ENCODE measurements around the gene MIS18BP1.

MIS18BP1 gene

DNA sequence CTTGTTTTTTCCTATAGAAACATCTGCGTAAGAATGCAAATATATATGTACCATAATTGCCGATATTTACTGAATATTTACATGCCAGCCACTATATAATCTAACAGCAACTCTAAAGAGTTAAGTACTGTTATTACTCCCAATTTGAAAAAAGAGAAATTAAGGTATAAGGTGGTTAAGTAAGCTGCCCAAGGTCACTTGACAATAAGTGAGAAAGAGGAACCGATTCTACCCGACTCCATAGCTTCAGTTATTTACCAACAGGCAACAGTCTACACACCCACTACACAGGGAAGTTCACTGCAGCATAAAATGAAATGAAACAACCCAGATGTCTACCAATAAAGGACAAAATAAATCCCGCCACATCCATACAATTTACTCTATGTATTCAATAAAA lies 1.1 kb downstream of the MIS18BP1 start:
- peak overlapping the region; percentile 95 for H3K27ac ChIP-seq (replicated peaks)
- no peaks in the 10 kb centered on the region for H3K27me3 ChIP-seq (ENCODE audit: insufficient read depth, poor library complexity, severe bottlenecking)
- DNase-seq (ENCODE audit: low read depth in 1 of 2, low spot score in 1 of 2) = peak; percentile 77 to 78
- TF ChIP-seq POLR2AphosphoS5 (IDR thresholded peaks at IDR 0.05; ENCODE audit: low read depth) (no peak), SPI1 (IDR thresholded peaks at IDR 0.05; ENCODE audit: borderline replicate concordance, low read depth) (peak; percentile 85), REST (IDR thresholded peaks at IDR 0.05; ENCODE audit: insufficient replicate concordance, low read depth) (no peak), GABPA (IDR thresholded peaks at IDR 0.05; ENCODE audit: low read depth) (no peak)
- TF ChIP-seq, protein P1, sequence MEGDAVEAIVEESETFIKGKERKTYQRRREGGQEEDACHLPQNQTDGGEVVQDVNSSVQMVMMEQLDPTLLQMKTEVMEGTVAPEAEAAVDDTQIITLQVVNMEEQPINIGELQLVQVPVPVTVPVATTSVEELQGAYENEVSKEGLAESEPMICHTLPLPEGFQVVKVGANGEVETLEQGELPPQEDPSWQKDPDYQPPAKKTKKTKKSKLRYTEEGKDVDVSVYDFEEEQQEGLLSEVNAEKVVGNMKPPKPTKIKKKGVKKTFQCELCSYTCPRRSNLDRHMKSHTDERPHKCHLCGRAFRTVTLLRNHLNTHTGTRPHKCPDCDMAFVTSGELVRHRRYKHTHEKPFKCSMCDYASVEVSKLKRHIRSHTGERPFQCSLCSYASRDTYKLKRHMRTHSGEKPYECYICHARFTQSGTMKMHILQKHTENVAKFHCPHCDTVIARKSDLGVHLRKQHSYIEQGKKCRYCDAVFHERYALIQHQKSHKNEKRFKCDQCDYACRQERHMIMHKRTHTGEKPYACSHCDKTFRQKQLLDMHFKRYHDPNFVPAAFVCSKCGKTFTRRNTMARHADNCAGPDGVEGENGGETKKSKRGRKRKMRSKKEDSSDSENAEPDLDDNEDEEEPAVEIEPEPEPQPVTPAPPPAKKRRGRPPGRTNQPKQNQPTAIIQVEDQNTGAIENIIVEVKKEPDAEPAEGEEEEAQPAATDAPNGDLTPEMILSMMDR (IDR thresholded peaks at IDR 0.05; ENCODE audit: insufficient read depth, low read length) = no peak
- peak overlapping the region; percentile 68 for H3K4me3 ChIP-seq (replicated peaks; ENCODE audit: insufficient read depth, low read length)

DNA sequence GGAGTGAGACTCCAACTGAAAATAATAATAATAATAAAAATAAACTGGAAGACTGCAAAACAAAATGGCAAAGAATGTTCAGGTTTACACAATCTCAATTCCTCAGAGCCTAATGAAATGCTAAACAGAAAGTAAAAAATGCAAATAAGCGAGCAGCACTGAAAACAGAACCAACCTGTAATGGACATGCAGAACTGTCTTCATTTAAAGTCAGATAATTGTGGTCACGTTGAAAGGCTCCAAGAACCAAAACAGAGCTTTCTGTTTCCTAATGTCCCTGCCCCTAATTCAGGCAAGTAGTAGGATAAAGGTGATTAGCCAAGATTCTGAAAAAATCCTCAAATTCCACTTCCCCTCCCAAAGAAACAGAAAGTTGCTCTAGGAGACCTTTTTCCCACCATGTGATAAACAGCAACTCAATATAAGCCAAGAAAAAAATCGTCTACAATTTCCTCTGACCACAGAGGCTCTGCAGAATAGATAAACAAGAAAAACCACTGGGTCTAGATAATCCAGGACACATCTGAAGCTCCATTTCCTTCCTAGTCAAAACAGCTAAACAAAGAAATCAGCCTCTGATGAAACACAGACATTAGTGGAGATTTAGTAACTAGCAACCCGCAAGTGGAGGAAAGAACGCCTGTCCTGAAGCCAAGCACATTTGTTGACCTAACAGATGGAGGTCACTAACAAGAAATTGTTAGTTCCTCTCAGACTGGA lies 3.0 kb downstream of the MIS18BP1 start:
- peak in 1 of 2 experiments; percentile 87 for DNase-seq (ENCODE audit: low read depth in 1 of 2, low spot score in 1 of 2)
- Histone ChIP-seq H3K27ac (replicated peaks) (peak overlapping the region; percentile 95), H3K27me3 (ENCODE audit: insufficient read depth, poor library complexity, severe bottlenecking) (no peaks in the 10 kb centered on the region), H3K4me3 (replicated peaks; ENCODE audit: insufficient read depth, low read length) (peak overlapping the region; percentile 68)
- TF ChIP-seq, protein P1 (IDR thresholded peaks at IDR 0.05; ENCODE audit: insufficient read depth, low read length) = no peak
- TF ChIP-seq REST (IDR thresholded peaks at IDR 0.05; ENCODE audit: insufficient replicate concordance, low read depth) (no peak), GABPA (IDR thresholded peaks at IDR 0.05; ENCODE audit: low read depth) (peak; percentile 37; the same call in 1 of the 2 replicates), SPI1 (IDR thresholded peaks at IDR 0.05; ENCODE audit: borderline replicate concordance, low read depth) (peak; percentile 49; the same call in 1 of the 2 replicates), POLR2AphosphoS5 (IDR thresholded peaks at IDR 0.05; ENCODE audit: low read depth) (peak; percentile 88)

GRCh38 chr14:45247427-45247826 lies 5.6 kb downstream of the MIS18BP1 start:
- H3K4me3 ChIP-seq (replicated peaks; ENCODE audit: insufficient read depth, low read length) = no peak overlapping the region
- no peak for DNase-seq (ENCODE audit: low read depth in 1 of 2, low spot score in 1 of 2)
- TF ChIP-seq SPI1 (IDR thresholded peaks at IDR 0.05; ENCODE audit: borderline replicate concordance, low read depth) = no peak
- TF ChIP-seq POLR2AphosphoS5 (IDR thresholded peaks at IDR 0.05; ENCODE audit: low read depth) = no peak
- TF ChIP-seq REST (IDR thresholded peaks at IDR 0.05; ENCODE audit: insufficient replicate concordance, low read depth) = no peak
- no peaks in the 10 kb centered on the region for H3K27me3 ChIP-seq (ENCODE audit: insufficient read depth, poor library complexity, severe bottlenecking)
- peak overlapping the region; percentile 34 for H3K27ac ChIP-seq (replicated peaks)

All from HL-60 (cell line).